ENCODE measurements around the gene PAX3.

Gene PAX3

DNA sequence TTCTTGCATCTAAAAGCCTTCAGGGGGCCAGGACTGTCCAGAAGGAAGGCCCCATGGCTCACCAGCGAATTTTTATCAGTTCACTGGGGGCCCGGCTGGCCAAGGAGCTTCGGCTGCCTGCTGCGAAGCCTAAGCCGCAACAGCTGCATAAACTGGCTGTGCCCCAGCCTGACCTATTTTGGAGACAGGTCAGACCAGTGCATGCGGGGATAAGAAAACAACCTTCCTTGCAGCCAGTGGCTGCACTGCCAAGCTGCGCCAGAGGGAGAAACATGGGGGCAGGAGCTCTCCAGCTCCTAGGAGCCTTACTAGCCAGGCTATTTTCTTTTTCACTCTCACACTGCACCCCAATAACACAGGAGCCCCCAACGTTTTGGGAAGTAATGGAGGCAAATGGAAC is 15.2 kb downstream of the PAX3 start:
- TF ChIP-seq EZH2phosphoT487 (conservative IDR thresholded peaks at IDR 0.05; ENCODE audit: low read length), result no peak
- TF ChIP-seq, protein P1, sequence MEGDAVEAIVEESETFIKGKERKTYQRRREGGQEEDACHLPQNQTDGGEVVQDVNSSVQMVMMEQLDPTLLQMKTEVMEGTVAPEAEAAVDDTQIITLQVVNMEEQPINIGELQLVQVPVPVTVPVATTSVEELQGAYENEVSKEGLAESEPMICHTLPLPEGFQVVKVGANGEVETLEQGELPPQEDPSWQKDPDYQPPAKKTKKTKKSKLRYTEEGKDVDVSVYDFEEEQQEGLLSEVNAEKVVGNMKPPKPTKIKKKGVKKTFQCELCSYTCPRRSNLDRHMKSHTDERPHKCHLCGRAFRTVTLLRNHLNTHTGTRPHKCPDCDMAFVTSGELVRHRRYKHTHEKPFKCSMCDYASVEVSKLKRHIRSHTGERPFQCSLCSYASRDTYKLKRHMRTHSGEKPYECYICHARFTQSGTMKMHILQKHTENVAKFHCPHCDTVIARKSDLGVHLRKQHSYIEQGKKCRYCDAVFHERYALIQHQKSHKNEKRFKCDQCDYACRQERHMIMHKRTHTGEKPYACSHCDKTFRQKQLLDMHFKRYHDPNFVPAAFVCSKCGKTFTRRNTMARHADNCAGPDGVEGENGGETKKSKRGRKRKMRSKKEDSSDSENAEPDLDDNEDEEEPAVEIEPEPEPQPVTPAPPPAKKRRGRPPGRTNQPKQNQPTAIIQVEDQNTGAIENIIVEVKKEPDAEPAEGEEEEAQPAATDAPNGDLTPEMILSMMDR (IDR thresholded peaks at IDR 0.05; ENCODE audit: insufficient read depth, low read length, poor library complexity, severe bottlenecking), result no peak
- no peaks in the 10 kb centered on the region for H3K27me3 ChIP-seq (ENCODE audit: low read length)
- no peaks in the 10 kb centered on the region for H3K79me2 ChIP-seq (ENCODE audit: insufficient read depth, low read length)
- no peak overlapping the region for H3K4me3 ChIP-seq (ENCODE audit: insufficient read depth, low read length, poor library complexity, severe bottlenecking)
- H3K9me3 ChIP-seq (ENCODE audit: insufficient read depth, low read length), result no peaks in the 10 kb centered on the region
- H3K27ac ChIP-seq (ENCODE audit: low read depth, low read length), result no peak overlapping the region
- H3K4me2 ChIP-seq (ENCODE audit: low read depth, low read length, poor library complexity, severe bottlenecking), result no peak overlapping the region
- no peak overlapping the region for H3K9ac ChIP-seq (ENCODE audit: low read length)
- H3F3A ChIP-seq (ENCODE audit: insufficient read depth), result no peaks in the 10 kb centered on the region
- H3K9me2 ChIP-seq (replicated peaks; ENCODE audit: insufficient read depth, low read length), result no peaks in the 10 kb centered on the region
- H2AFZ ChIP-seq (ENCODE audit: low read depth, low read length, severe bottlenecking), result no peak overlapping the region
- no peaks in the 10 kb centered on the region for H3K36me3 ChIP-seq (ENCODE audit: low read length)
- no peaks in the 10 kb centered on the region for H4K20me1 ChIP-seq (ENCODE audit: low read depth, low read length)

DNA sequence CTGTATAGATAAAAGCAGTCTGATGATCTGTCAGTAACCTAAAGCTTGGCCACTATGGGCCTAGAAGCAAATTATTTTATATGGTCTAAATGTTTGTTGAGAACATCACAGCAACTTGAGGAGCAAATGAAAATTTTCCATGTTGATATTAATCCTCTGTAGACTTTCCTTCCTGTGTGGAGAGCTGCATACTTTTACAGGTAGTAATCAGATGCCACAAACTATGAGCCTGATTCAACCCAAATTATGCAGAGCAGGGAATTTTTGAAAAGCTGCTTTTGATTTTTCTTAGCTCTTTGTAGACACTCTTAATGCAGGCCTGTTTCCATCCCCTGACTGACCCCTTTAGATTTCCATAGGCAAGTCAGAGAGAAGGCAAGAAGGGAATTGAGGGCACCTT is 17.3 kb downstream of the PAX3 start:
- Histone ChIP-seq H3K9ac (ENCODE audit: low read length) (no peak overlapping the region), H3K79me2 (ENCODE audit: insufficient read depth, low read length) (no peaks in the 10 kb centered on the region), H3K4me3 (ENCODE audit: insufficient read depth, low read length, poor library complexity, severe bottlenecking) (no peak overlapping the region), H3F3A (ENCODE audit: insufficient read depth) (no peaks in the 10 kb centered on the region), H3K9me3 (ENCODE audit: insufficient read depth, low read length) (no peaks in the 10 kb centered on the region), H2AFZ (ENCODE audit: low read depth, low read length, severe bottlenecking) (no peak overlapping the region), H3K9me2 (replicated peaks; ENCODE audit: insufficient read depth, low read length) (no peaks in the 10 kb centered on the region), H3K36me3 (ENCODE audit: low read length) (no peaks in the 10 kb centered on the region), H3K27me3 (ENCODE audit: low read length) (no peaks in the 10 kb centered on the region), H3K4me2 (ENCODE audit: low read depth, low read length, poor library complexity, severe bottlenecking) (no peak overlapping the region), H4K20me1 (ENCODE audit: low read depth, low read length) (no peaks in the 10 kb centered on the region), H3K27ac (ENCODE audit: low read depth, low read length) (no peak overlapping the region)
- no peak for TF ChIP-seq EZH2phosphoT487 (conservative IDR thresholded peaks at IDR 0.05; ENCODE audit: low read length)
- TF ChIP-seq, protein P1 (IDR thresholded peaks at IDR 0.05; ENCODE audit: insufficient read depth, low read length, poor library complexity, severe bottlenecking), result no peak

DNA sequence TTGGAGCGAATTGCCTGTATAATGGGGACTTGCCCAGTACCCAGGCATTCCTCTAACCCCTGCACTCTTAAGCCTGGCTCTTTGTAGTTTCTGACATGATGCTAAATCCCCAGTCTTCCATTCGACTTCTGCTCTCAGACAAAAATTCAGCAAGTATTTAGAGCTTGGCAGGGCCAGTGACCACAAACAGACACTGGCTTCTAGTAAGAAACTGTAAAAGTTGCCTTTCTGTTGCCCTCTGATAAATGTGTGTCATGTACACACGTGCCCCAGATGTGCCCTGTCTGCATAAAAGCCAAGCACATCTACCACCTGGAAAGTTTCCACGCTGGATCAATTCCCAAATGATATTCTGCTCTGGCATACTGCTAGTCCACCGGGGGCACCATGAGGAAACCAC is 18.0 kb downstream of the PAX3 start:
- H3K9me3 ChIP-seq (ENCODE audit: insufficient read depth, low read length), result no peaks in the 10 kb centered on the region
- H3K27ac ChIP-seq (ENCODE audit: low read depth, low read length), result no peak overlapping the region
- no peaks in the 10 kb centered on the region for H3K79me2 ChIP-seq (ENCODE audit: insufficient read depth, low read length)
- no peaks in the 10 kb centered on the region for H3K36me3 ChIP-seq (ENCODE audit: low read length)
- no peaks in the 10 kb centered on the region for H3K9me2 ChIP-seq (replicated peaks; ENCODE audit: insufficient read depth, low read length)
- H3K27me3 ChIP-seq (ENCODE audit: low read length), result no peaks in the 10 kb centered on the region
- H3K9ac ChIP-seq (ENCODE audit: low read length), result no peak overlapping the region
- H3K4me3 ChIP-seq (ENCODE audit: insufficient read depth, low read length, poor library complexity, severe bottlenecking), result no peak overlapping the region
- H3F3A ChIP-seq (ENCODE audit: insufficient read depth), result no peaks in the 10 kb centered on the region
- TF ChIP-seq, protein P1 (IDR thresholded peaks at IDR 0.05; ENCODE audit: insufficient read depth, low read length, poor library complexity, severe bottlenecking), result no peak
- TF ChIP-seq EZH2phosphoT487 (conservative IDR thresholded peaks at IDR 0.05; ENCODE audit: low read length), result no peak
- H2AFZ ChIP-seq (ENCODE audit: low read depth, low read length, severe bottlenecking), result no peak overlapping the region
- no peaks in the 10 kb centered on the region for H4K20me1 ChIP-seq (ENCODE audit: low read depth, low read length)
- no peak overlapping the region for H3K4me2 ChIP-seq (ENCODE audit: low read depth, low read length, poor library complexity, severe bottlenecking)
